DMS 273 (cell line): Measurements from ENCODE around the gene PLAAT5.
"Not testable (repeated sequence)": the region's sequence is repeated elsewhere in the genome, so short reads cannot be mapped to it uniquely, and the experiment has no call there.

Experiments
- DNase-seq: peaks from one replicate; lab custom pipeline; 2025; ENCODE audit not compliant: unreplicated experiment; lab: John Stamatoyannopoulos, UW

PLAAT5 gene, protein sequence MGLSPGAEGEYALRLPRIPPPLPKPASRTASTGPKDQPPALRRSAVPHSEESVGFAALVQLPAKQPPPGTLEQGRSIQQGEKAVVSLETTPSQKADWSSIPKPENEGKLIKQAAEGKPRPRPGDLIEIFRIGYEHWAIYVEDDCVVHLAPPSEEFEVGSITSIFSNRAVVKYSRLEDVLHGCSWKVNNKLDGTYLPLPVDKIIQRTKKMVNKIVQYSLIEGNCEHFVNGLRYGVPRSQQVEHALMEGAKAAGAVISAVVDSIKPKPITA

DNA sequence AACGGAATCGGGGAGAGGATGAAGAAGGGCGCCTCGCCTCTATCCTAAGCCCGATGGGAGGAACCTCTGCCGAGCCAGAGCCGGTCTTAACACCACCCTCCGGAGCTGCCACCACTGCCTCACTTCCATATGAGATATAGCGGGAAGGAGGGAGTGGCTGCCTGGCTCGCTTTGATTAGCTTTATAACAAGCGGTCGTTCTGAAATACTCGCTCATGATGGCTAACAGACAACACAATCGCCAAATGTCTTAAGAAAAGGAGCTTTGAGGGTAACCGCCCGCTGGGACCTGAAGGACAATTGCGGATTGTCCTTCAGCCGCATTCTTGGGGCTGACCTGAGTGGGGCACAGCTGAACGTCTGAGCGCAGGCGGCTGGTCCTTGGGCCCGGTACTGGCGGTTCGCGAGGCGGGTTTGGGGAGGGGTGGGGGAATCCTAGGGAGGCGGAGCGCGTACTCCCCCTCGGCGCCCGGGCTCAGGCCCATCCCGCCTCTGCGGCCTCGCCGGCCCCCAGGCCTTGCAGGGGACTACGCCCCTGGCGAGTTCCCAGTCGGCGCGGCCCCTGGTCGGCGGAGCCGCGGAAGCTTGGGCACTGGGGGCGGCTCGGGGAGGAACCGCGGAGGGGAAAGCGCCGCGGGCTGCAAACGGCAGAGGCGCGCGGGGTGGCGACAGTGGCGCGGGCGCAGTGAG lies at the start of gene PLAAT5:
Gene PLAAT5, minus strand, starts transcription at position 617 of the 689 bp plus-strand sequence. Its CDS starts 133 bp downstream, at position 484.
- DNase-seq, result no peak

DNA sequence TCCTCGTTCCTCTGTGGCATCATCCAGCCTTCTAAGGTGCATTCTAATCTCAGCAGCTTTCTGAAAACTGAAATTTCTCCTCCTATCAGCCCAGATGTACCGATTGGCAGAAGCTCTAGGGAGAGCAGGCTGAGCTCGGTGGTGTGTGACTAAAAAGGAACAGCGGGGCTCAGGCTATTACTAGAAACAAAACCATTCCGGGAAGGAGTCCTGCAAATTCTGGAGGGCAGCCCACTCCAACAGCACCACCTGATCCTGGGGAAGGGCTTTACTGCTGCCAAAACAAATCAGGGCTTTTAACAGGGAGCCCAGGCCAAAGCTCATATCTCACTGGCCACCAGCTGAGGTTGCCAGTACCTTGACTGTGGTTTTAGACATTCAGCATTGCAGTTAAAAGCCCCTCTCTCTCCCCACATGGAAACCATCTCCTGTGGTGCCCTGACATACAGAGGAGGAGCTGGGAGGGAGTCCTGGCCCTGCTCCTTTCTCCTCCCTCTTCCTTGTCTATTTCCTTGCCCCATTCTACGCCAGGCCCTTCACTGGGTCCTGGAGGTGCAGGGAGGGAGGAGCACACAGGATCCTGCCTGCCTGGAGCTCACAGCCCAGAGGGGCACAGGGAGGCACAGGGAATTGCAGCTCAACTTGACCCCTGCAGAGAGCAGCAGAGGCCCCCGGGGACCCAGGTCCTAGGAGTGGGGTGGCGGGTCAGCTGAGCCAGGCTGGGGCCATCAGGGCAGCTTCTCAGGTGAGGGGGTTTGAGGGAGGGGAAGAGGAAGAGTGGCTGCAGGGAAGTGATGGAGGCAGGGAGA lies 46.5 kb upstream of the PLAAT5 start:
- DNase-seq, result peak; percentile 87

DNA sequence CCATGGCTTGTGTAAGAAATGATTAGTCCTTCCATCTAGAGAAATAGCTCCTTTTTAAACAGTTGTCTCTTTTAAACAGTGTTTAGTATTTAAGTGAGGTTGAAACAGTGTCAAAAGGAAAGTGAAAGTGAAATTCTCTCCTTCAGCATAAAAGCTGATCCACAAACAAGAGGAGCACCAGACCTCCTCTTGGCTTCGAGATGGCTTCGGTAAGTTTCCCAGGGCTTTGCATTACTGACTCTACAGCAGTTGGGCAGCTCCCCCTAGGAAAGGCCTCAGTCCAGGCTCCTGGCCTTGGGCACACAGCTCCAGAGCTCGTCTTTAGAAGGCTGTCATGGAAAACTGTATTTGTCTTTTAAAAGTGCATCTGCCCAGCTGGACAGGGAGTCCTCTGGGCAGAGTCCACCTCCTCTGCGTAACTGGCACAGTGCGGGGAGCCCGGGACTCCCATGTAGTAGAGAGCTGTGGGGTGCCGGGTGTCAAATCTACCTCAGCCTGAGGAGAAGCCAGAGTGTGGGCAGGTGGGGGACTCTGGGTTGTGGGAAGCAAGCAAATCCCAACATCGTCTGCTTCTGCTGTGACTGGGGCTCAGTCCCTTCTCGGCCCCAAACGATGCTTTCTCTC lies 45.8 kb upstream of the PLAAT5 start, which contains the start of gene PLAAT4:
Gene PLAAT4, plus strand, starts transcription at position 140 of the 624 bp plus-strand sequence. Its CDS starts 61 bp downstream, at position 201.
- peak; percentile 54 for DNase-seq

DNA sequence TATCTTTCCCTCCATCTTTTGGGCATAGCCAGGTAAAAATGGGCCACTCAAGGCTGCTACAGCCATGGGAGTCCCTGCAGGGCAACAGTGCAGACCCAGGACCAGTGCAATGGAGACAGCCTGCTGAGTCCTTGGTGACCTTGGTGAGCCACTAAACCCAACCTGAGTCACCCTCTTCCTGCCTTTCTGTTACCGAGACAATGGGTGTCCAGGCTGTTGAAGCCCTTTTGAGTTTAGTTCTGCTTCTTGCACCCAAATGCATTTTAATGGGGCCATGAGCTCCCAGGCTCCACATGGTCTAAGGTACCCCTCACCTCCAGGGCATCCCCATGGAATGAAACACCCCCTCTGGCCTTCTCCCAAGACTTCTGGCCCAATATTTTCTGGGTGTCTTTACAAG lies 44.8 kb upstream of the PLAAT5 start:
- no peak for DNase-seq

DNA sequence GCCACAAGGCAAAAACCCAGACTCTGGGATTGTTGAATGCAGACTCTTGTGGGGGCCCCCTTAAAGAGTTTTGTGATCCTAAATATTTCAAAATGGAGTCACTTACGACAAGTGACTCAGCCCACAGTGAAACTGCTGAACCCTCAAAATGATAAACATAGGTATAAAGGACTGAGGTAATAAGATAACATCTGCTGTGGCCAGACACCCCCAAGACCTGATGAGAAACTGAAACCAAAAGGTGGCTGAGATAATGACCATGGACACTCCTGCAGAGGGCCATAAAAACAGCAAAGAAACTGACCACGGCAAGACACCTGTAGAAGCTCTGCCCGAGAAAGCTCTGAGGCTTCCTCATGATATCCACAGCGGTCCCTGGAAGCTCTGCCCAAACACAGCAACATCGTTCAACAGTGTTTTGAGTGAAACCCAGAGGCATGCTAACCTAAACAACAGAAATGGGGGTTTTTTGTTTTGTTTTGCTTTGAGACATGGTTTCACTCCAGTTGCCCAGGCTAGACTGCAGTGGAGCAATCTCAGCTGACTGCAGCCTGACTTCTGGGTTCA lies 44.0 kb upstream of the PLAAT5 start:
- DNase-seq, result no peak

DNA sequence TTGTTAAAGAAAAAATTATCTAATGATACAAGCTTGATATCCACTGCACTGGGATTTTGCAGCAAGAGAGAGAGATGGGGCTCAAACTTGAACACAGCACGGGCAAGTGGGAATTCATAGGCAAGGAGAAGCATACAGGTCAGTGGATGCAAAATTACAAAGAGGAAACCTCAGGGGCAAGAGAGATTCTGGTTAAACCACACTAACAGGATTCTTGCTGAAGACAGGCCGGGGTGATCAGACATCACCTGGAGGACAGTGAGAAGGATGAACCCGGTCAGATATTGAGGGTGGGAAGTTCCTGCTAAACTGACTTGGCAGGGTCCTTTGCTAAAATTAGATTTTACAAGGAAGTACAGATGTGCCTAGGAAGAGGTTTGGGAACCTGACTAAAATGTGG lies 43.1 kb upstream of the PLAAT5 start:
- DNase-seq, result no peak

DNA sequence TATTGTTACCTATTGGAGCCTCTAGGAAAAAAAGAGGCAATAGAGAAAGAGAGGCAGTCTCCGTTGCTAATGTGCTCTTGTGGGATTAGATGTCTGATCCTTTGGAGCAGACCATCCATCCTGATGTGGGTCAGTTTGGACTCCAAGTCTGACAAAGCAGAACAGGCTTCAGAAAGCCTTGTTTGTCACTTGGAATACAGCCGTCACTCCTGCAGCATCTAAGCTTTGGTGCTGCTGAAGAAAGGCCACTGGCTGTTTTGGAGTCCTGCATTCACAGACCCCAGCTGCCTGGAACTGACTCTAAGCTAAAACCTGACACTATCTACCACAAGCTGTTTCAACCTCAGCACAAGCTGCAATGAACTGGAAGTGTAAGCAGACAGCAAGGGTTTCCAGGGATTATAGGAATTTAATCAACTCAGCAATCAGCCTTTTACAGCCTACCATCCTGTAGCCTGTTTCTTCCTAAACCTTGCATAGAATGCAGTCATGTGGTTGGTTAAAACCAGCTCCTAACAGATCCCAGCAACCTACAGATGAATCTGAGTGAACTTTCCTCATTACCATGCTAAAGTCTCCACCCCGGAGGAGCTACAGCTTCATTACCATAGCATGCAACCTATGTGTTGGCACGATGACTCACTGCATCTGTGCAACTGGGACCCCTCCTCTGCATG lies 42.0 kb upstream of the PLAAT5 start:
- DNase-seq, result peak; percentile 49

DNA sequence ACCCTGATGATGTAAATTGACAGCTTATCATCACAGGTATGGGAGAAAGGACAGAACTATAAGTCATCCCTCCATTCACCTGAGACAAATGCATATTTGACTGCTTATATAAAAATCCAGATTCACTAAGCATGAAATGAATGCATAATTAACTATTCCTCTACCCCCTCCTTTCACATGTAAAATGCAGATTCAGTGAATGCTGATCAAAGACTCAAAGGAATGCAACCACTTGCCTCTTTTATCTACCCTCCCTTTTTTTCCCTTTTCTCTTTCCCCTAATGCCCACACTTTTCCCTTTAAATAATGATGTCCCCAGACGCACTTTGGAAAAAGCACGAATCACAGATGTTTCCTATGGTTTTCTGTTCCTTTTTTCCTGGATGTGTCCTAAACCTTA lies 41.1 kb upstream of the PLAAT5 start:
- DNase-seq, result no peak

DNA sequence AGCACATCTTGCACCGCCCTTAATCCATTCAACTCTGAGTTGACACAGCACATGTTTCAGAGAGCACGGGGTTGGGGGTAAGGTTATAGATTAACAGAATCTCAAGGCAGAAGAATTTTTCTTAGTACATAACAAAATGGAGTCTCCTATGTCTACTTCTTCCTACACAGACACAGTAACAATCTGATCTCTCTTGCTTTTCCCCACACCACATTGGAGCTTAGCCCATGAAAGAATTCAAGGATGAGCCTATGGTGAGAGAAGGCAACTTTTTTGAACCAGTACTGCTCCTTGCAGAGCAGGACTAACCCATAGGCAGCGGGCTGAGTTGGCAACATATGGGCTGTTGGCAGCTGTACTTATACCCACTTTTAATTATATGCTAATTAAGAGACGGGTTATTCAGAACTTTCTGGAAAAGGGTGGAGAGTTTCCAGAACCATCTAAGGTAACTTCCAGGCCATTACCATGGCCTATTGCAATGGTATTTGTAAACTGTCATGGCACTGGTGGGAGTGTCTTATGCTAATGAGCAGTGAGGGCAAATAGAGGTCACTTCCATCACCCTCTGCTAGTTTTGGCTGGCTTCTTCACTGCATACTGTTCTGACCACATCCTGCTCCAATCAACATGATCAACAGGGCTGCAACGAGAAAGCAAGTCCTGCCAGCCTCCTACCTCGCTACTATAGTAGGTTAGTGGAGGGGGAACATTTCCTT lies 40.3 kb upstream of the PLAAT5 start:
- DNase-seq, result peak; percentile 52

DNA sequence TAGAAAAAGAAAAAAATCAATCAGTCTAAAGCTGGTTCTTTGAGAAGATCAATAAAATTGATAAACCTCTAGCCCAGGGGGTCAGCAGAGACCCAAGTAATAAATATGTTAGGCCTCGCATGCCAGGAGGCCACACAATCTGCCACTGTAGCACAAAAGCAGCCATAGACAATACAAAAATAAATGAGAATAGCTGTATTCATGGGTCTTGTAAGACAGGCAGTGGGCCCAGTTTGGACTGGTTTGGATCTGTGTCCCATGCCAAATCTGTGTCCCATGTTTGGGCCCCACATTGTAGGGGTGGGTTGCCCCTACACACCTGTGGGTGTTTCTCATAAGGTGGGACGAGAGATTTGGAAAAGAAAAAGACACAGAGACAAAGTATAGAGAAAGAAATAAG lies 39.1 kb upstream of the PLAAT5 start:
- no peak for DNase-seq

DNA sequence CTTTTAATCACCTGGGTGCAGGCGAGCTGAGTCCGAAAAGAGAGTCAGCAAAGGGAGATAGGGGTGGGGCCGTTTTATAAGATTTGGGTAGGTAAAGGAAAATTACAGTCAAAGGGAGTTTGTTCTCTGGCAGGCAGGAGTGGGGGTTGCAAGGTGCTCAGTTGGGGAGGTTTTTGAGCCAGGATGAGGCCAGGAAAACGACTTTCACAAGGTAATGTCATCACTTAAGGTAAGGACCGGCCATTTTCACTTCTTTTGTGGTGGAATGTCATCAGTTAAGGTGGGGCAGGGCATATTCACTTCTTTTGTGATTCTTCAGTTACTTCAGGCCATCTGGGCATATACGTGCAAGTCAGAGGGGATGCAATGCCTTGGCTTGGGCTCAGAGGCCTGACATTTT lies 38.4 kb upstream of the PLAAT5 start:
- DNase-seq, result not testable (repeated sequence)

DNA sequence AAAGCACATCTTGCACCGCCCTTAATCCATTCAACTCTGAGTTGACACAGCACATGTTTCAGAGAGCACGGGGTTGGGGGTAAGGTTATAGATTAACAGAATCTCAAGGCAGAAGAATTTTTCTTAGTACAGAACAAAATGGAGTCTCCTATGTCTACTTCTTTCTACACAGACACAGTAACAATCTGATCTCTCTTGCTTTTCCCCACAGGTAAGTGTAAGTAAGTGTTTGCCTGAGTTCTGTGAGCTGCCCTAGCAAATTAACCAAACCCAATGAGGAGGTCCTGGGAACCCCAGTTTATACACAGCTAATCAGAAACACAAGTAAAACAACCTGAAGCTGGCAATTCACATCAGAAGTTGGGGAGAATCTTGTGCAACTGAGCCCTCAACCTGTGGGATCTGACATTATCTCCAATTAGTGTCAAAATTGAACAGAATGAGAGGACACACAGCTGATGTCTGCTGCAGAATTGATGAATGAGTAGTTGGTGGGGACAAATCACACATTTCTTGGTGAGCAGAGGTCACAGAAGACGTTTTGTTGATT lies 37.8 kb upstream of the PLAAT5 start:
- DNase-seq, result not testable (repeated sequence)

DNA sequence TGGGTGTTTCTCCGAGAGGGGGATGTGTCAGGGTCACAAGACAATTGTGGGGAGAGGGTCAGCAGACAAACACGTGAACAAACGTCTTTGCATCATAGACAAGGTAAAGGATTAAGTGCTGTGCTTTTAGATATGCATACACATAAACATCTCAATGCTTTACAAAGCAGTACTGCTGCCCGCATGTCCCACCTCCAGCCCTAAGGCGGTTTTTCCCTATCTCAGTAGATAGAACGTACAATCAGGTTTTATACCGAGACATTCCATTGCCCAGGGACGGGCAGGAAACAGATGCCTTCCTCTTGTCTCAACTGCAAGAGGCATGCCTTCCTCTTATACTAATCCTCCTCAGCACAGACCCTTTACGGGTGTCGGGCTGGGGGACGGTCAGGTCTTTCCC lies 37.2 kb upstream of the PLAAT5 start:
- not testable (repeated sequence) for DNase-seq

DNA sequence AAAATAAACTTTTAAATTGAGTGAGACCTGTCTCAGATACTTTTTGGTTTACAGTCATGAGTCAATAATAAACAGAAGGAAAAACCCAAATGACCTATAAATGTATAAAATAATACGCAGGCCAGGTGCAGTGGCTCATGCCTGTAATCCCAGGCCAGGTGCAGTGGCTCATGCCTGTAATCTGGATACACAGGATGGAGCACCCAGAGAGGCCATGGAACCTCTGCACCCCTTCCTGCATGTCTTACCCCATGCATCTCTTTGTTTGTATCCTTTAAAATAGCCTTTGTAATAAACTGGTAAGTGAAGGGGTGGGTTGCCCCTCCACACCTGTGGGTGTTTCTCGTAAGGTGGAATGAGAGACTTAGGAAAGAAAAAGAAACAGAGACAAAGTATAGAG lies 36.7 kb upstream of the PLAAT5 start:
- no peak for DNase-seq

DNA sequence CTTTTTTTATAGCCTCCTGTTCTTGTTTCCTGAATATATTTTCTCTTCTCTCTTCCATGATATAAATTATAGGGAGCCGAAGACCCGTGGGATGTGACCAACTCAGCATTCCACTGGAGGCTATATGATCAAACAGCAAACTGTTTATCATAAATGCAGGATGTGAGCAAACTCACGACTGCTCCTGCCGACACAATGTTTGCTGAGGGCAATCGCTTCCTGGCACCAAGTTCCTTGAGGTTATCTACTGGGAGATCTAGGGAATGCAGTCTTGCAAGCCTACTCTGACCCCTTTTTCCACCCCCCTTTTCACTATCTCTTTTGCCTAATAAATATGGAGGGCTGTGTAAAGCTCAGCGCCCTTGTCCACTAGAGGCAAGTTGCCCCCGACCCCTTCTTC lies 32.2 kb upstream of the PLAAT5 start:
- DNase-seq, result no peak

DNA sequence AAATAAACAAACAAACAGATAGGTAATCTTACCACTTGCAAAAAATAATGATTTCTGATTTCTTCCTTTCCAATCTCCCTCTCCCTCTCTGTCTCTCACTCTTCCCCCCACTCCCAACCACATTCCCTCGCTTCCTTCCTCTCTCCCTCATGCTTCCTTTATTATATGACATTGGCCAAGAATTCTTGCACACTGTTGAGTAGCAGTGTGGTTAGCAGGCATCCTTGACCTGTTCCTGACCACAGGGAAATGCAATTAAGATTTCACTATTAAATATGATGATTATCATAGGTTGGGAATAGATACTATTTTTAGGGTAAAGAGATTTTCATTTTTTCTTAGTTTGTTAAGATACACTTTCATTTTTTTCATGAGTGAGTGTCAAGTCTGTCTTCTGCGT lies 30.9 kb upstream of the PLAAT5 start:
- no peak for DNase-seq

DNA sequence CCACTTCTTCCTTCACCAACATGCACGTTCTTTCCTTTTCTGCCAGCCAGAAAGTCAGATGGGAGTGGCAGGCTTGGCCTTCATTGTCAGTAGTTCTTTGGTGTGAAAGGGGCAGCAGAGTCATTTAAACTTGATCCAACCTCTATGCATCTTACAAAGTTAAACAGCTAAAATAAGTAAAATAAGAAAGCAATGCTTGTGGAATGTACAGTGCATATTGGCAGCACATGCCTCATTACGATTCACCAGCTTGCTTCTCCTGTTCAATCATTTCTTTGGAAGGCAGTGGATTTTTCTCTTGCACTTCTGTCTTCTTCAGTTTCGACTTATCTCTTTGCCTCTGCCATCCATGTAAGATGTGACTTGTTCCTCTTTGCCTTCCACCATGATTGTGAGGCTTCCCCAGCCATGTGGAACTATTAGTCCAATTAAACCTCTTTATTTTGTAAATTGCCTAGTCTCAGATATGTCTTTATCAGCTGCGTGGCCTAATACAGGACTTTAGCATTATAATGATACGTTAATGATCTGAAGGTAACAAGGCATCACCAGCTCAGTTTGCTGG lies 29.7 kb upstream of the PLAAT5 start:
- no peak for DNase-seq

DNA sequence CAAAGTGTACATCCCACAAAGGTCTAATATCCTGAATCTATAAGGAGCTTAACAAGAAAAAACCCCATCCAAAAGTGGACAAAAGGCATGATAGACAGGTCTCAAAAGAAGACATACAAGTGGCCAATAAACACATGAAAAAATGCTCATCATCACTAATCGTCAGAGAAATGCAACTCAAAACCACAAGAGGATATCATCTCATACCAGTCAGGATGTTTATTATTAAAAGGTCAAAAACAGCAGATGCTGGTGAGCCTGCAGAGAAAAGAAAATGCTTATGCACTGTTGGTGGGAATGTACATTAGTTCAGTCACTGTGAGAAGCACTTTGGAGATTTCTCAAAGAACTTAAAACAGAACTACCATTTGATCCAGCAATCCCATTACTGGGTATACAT lies 27.6 kb upstream of the PLAAT5 start:
- peak; percentile 14 for DNase-seq

DNA sequence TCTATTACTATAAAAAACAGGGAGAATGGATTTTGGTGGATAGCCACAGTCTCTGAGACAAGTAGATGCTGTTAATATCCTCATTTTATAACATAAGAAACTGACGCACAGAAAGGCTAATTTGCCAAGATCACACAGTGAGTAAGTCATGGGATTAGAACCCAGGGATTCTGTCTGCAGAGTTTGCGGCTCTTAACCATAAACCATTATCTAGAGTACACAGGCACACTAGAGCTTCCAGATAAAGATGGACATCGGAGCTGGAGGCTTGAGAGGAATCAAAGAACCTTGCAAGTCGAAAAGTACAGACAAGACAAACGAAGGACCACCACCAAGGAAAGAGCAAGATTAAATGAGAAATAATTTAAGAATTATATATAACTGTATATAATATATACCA lies 26.2 kb upstream of the PLAAT5 start:
- no peak for DNase-seq
